ENCODE results near the gene MAP7. TPM values are rescaled to one million over a fixed set of nuclear protein-coding genes. Genes with fewer than 3 reads are reported as not detected.

MAP7 gene
- total RNA-seq, 1 donor from 2014 or later, result 1.2 TPM

DNA sequence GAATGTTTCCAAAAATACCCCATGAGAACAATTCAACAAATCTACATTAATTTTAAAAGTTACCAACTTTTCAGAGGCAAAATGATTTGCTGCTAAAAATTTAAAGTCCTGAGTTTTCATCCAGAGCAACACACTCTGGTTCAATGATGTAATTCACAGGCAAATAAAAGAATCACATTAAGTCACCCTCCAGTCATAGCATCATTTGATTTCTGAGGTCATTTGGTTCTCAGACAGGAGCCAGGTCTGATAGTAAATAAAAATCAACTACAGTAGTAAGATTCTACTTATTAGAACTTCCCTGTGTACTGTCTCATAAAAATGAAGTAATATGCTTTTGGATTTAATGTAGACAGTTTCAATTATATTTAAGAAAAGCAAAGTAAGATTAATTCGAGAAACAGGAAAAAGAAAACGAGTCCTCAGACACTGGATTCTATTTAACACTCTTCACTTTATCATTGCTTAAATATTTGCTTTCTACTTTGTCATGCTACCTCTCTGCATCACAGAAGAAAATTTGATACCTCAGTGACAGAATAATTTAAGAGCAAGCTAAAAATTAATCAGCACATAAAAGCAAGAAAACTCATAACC, 25.8 kb downstream of the MAP7 start:
- no peaks in the 10 kb centered on the region for H3K9me3 Mint-ChIP-seq

DNA sequence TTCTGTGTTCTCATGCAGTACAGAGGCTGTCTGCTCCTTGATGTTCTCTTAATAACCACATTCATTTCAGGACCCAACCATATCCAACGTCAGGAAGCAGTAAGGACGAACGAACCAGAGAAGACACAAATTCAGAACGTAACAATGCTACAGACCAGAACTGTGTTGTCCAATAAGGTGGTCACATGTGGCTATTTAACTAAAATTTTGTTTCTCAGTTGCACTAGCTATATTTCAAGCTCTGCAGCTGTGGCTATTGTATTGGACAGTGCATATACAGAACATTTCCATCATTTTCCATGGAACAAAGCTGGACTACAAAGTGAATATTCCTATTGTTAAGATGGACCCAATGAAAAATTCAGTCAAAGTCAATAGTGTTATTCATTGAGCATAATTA, 27.0 kb downstream of the MAP7 start:
- intact Hi-C loops (cut with micrococcal nuclease), result no loop called here
- H3K9me3 Mint-ChIP-seq, result no peaks in the 10 kb centered on the region
- H3K27me3 Mint-ChIP-seq (ENCODE audit: low read depth), result peaks cover 25% of the 10 kb centered on the region
- no peak for DNase-seq (ENCODE audit: low spot score)
- no peak overlapping the region for H3K4me3 Mint-ChIP-seq (ENCODE audit: low read depth)
- H3K27ac Mint-ChIP-seq, result no peak overlapping the region
- H3K4me1 Mint-ChIP-seq (ENCODE audit: low read depth), result peaks cover 14% of the 10 kb centered on the region
- H3K36me3 Mint-ChIP-seq (ENCODE audit: low read depth), result no peaks in the 10 kb centered on the region

More for the DNA sequence above, 25.8 kb downstream of the MAP7 start:
- Mint-ChIP-seq H3K4me3 (ENCODE audit: low read depth) (no peak overlapping the region), H3K27ac (no peak overlapping the region), H3K4me1 (ENCODE audit: low read depth) (peaks cover 14% of the 10 kb centered on the region), H3K27me3 (ENCODE audit: low read depth) (peaks cover 22% of the 10 kb centered on the region), H3K36me3 (ENCODE audit: low read depth) (no peaks in the 10 kb centered on the region)
- no peak for DNase-seq (ENCODE audit: low spot score)
- intact Hi-C loops (cut with micrococcal nuclease), result no loop called here

DNA sequence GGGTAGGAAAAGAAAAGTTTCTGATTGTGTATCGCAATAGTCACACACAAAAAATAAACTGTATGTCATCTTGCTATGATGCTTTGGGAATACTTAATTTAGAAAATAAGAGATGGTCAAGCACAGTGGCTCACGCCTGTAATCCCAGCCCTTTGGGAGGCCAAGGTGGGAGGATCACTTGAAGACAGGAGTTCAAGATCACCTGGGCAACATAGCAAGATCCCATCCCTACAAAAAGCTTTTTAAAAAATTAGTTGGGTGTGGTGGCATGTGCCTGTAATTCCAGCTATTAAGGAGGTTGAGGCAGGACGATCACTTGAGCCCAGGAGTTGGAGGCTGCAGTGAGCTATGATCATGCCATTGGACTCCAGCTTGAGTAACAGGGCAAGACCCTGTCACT, 27.6 kb downstream of the MAP7 start:
- Mint-ChIP-seq H3K4me3 (ENCODE audit: low read depth) (no peak overlapping the region), H3K27me3 (ENCODE audit: low read depth) (peaks cover 26% of the 10 kb centered on the region), H3K9me3 (no peaks in the 10 kb centered on the region), H3K36me3 (ENCODE audit: low read depth) (no peaks in the 10 kb centered on the region), H3K27ac (no peak overlapping the region), H3K4me1 (ENCODE audit: low read depth) (peaks cover 14% of the 10 kb centered on the region)
- intact Hi-C loops (cut with micrococcal nuclease), result no loop called here
- DNase-seq (ENCODE audit: low spot score), result no peak

DNA sequence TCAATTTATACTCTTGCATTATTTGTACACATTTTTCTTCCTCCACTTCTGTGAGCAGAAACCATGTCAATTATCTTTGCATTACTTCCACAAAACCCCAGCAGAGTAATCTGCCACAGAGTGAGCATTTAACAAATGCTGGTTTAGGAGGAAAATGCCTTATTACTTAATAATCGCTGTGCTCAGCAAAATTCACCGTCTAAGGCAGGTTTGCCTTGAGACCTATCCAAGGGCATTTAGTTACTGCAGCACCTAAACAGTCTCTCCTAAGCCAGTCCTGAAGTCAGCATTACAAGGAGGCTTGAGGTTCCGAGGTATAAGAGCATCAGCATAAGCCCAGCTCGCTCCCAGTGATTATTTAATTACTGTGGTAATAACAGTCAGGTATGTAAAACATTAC, 28.3 kb downstream of the MAP7 start:
- intact Hi-C loops (cut with micrococcal nuclease), result no loop called here
- H3K4me3 Mint-ChIP-seq (ENCODE audit: low read depth), result no peak overlapping the region
- DNase-seq (ENCODE audit: low spot score), result no peak
- no peaks in the 10 kb centered on the region for H3K36me3 Mint-ChIP-seq (ENCODE audit: low read depth)
- H3K4me1 Mint-ChIP-seq (ENCODE audit: low read depth), result peaks cover 14% of the 10 kb centered on the region
- H3K27me3 Mint-ChIP-seq (ENCODE audit: low read depth), result peaks cover 28% of the 10 kb centered on the region
- H3K27ac Mint-ChIP-seq, result no peak overlapping the region
- H3K9me3 Mint-ChIP-seq, result no peaks in the 10 kb centered on the region

DNA sequence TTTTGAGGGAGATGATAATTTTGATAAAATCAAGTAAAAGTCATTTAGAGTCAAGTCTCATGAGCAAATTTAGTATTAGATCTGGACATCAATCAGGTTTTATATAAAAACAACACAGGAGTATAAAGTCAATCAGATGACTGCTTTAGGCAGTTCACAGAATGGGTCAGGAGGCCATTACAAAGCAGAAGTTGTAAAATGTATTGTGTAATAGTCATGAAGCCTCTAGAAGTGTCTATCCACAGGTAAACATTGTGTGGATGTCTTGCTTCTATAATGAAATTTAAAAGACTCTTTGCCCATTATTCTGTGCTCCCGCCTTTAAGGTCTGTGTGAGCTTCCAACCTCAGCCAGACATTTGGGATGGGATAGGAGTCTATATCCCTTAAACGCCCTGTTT, 28.8 kb downstream of the MAP7 start:
- peaks cover 10% of the 10 kb centered on the region for H3K4me1 Mint-ChIP-seq (ENCODE audit: low read depth)

DNA sequence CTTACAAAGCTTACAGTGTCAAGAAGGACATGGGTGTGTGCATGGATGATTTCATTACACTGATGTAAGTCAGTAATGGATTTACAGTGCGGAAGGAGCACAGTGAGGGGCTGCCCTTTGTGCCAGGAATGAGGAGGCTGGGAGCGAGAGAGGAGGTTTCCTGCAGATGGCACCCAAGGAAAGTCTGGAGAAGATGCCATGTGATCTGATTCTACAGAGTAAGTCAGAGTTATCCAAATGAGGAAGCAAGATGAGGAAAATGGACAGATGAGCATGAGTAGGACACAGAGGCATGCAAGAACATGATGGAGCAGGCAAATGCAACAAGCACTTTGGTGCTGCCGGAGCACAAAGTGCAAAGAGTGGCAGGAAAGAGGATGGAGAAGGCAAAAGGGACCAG, 29.7 kb downstream of the MAP7 start:
- Mint-ChIP-seq H3K9me3 (no peaks in the 10 kb centered on the region), H3K4me3 (ENCODE audit: low read depth) (no peak overlapping the region), H3K27me3 (ENCODE audit: low read depth) (peaks cover 29% of the 10 kb centered on the region), H3K4me1 (ENCODE audit: low read depth) (peaks cover 5% of the 10 kb centered on the region), H3K36me3 (ENCODE audit: low read depth) (no peaks in the 10 kb centered on the region), H3K27ac (no peak overlapping the region)
- intact Hi-C loops (cut with micrococcal nuclease), result no loop called here
- no peak for DNase-seq (ENCODE audit: low spot score)

More for the DNA sequence above, 28.8 kb downstream of the MAP7 start:
- DNase-seq (ENCODE audit: low spot score), result no peak
- Mint-ChIP-seq H3K9me3 (no peaks in the 10 kb centered on the region), H3K36me3 (ENCODE audit: low read depth) (no peaks in the 10 kb centered on the region), H3K27ac (no peak overlapping the region), H3K27me3 (ENCODE audit: low read depth) (peaks cover 28% of the 10 kb centered on the region), H3K4me3 (ENCODE audit: low read depth) (no peak overlapping the region)
- intact Hi-C loops (cut with micrococcal nuclease), result no loop called here

DNA sequence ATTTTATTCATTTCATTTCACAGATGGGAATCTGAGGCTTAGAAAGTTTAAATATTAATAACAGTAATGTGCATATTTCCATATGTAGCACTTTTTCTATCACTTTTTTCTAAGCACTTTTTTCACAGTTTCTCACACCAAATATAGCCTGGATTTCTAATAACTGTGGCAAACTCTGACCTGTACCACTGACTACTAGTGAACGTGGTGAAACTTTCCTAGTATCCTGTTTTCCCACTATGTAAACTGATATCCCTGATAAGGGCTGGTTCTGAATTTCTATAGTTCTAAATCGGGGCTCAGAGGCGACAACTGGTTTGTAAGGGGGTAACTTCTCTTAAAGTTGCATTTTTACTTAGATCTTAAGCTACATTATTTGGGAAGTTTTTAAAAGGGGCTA, 32.6 kb downstream of the MAP7 start:
- Mint-ChIP-seq H3K36me3 (ENCODE audit: low read depth) (no peaks in the 10 kb centered on the region), H3K4me3 (ENCODE audit: low read depth) (no peak overlapping the region), H3K4me1 (ENCODE audit: low read depth) (no peaks in the 10 kb centered on the region), H3K27me3 (ENCODE audit: low read depth) (peaks cover 22% of the 10 kb centered on the region), H3K9me3 (no peaks in the 10 kb centered on the region), H3K27ac (no peak overlapping the region)
- DNase-seq (ENCODE audit: low spot score), result no peak
- intact Hi-C loops (cut with micrococcal nuclease), result no loop called here

DNA sequence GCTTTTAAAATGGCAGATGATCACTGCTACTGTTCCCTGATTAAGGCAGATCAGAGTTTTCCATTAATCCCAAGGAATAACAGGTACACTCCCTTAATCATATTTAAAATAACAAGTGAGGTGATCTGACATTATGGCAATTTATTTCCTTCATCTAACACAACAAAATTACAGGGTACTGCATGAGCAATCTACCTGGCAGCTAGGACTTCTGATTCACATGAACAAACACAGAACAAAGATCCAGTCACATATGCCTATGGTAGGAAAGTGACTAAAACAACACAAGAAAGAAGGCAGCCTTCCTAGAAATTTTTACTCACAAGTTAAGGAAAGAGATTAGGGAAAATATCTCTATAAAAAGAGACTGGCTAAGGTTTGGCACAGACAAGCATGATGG, 33.2 kb downstream of the MAP7 start:
- intact Hi-C loops (cut with micrococcal nuclease), result no loop called here
- no peak for DNase-seq (ENCODE audit: low spot score)

DNA sequence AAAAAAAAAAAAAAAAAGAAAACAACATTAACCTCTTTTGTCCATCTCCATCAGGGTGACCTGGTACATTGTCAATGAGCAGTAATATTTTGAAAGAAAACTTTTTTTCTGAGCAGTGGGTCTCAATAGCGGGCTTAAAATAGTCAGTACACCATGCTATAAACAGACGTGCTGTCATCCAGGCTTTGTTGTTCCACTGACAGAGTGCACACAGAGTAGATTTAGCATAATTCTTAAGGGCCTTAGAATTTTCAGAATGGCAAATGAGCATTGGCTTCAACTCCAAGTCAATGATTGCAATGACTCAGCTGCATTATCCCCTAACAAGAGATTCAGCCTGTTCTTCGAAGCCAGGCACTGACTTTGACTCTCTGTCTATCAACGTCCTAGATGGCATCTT, 35.6 kb downstream of the MAP7 start:
- H3K27me3 Mint-ChIP-seq (ENCODE audit: low read depth), result peaks cover 9% of the 10 kb centered on the region
- H3K36me3 Mint-ChIP-seq (ENCODE audit: low read depth), result no peaks in the 10 kb centered on the region
- peaks cover 11% of the 10 kb centered on the region for H3K4me1 Mint-ChIP-seq (ENCODE audit: low read depth)
- no peak for DNase-seq (ENCODE audit: low spot score)
- H3K27ac Mint-ChIP-seq, result no peak overlapping the region
- H3K4me3 Mint-ChIP-seq (ENCODE audit: low read depth), result no peak overlapping the region
- no peaks in the 10 kb centered on the region for H3K9me3 Mint-ChIP-seq
- intact Hi-C loops (cut with micrococcal nuclease), result no loop called here

More for the DNA sequence above, 33.2 kb downstream of the MAP7 start:
- Mint-ChIP-seq H3K27me3 (ENCODE audit: low read depth) (peaks cover 22% of the 10 kb centered on the region), H3K4me3 (ENCODE audit: low read depth) (no peak overlapping the region), H3K4me1 (ENCODE audit: low read depth) (no peaks in the 10 kb centered on the region), H3K9me3 (no peaks in the 10 kb centered on the region), H3K27ac (no peak overlapping the region), H3K36me3 (ENCODE audit: low read depth) (no peaks in the 10 kb centered on the region)

DNA sequence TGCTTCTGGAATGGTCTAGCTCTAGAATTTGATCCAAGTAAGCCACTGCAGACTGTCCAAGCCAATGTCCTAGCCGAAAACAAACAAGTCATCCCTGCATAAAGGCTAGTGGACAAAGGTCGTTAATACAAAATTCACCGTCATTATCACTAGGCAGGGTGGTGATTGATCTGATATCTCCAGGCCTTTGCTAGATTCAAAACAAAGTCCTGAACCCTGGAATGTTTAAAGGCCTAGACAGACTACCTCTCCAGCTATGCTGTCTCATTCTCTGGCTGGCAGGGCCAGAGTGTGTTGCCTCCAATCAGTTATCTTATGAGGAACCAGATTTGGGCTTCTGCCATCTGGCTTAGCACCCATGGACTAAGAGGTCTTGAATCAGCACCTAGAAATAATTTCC, 38.3 kb downstream of the MAP7 start:
- no peaks in the 10 kb centered on the region for H3K9me3 Mint-ChIP-seq
- peaks cover 17% of the 10 kb centered on the region for H3K4me1 Mint-ChIP-seq (ENCODE audit: low read depth)
- no peak overlapping the region for H3K4me3 Mint-ChIP-seq (ENCODE audit: low read depth)
- H3K27ac Mint-ChIP-seq, result no peak overlapping the region
- intact Hi-C loops (cut with micrococcal nuclease), result loop anchor here (2.0 kb wide), 1 partner anchor 15 kb away; no protein-coding TSS in a partner anchor
- peaks cover 2% of the 10 kb centered on the region for H3K27me3 Mint-ChIP-seq (ENCODE audit: low read depth)
- H3K36me3 Mint-ChIP-seq (ENCODE audit: low read depth), result no peaks in the 10 kb centered on the region
- no peak for DNase-seq (ENCODE audit: low spot score)

DNA sequence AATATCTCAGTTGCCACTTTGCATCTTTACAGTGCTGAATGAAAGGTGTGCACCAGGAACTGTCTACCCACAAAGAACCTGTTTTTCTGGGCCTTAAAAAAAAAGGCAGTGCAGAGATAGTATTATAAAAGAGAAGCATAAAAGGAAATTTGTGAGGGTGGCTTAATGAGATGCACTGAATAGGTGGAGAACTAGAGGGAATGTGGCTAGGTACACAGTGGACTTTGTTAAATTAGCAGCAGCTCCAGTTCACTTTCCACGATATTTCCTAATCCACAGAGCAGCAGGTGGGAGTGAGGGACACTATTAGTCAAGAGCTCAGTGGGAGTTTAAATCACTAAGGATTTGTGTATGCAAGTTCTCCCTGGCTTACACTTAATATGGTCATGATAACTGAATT, 38.8 kb downstream of the MAP7 start:
- peaks cover 17% of the 10 kb centered on the region for H3K4me1 Mint-ChIP-seq (ENCODE audit: low read depth)
- intact Hi-C loops (cut with micrococcal nuclease), result loop anchor here (2.0 kb wide), 1 partner anchor 15 kb away; no protein-coding TSS in a partner anchor
- H3K4me3 Mint-ChIP-seq (ENCODE audit: low read depth), result no peak overlapping the region
- DNase-seq (ENCODE audit: low spot score), result no peak
- no peaks in the 10 kb centered on the region for H3K9me3 Mint-ChIP-seq
- peaks cover 2% of the 10 kb centered on the region for H3K27me3 Mint-ChIP-seq (ENCODE audit: low read depth)
- H3K27ac Mint-ChIP-seq, result no peak overlapping the region
- no peaks in the 10 kb centered on the region for H3K36me3 Mint-ChIP-seq (ENCODE audit: low read depth)

DNA sequence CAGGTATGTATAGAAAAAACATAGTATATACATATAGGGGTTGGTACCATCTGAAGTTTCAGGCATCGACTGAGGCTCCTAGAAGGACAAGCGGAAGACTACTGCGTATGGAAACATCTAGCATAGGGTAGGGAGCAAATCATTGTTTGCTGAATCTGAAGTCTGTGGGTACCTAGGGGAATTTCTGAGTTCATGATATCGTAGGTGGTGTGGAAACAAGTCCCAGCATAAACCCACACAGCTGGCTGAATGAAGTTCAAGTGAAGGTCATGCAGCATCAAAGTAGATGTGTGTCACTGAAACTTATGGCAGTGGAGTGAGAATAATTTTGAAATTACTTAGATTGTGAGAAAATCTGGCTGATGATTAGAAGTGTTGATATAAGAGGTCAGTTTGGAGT, 39.4 kb downstream of the MAP7 start:
- DNase-seq (ENCODE audit: low spot score), result no peak
- no peak overlapping the region for H3K4me3 Mint-ChIP-seq (ENCODE audit: low read depth)
- intact Hi-C loops (cut with micrococcal nuclease), result loop anchor here (2.0 kb wide), 1 partner anchor 16 kb away; no protein-coding TSS in a partner anchor

DNA sequence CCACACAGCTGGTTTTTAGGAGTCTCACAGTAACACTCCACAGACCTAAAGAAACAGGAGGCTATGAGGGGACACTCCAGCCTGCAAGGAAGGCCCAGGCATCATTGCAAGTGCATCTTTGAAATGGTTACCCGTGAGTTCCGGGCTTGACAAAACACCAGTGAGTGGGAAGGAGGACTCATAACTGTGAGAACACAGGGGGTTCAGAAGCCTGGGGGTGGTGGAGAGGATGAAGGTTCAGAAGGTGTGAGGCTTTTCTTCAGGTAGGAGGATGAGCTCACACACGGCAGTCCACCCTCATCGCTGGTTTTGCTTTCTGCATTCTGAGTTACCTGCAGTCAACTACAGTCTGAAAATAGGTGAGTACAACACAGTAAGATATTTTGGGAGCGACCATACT, 39.9 kb downstream of the MAP7 start:
- Mint-ChIP-seq H3K36me3 (ENCODE audit: low read depth) (no peaks in the 10 kb centered on the region), H3K4me1 (ENCODE audit: low read depth) (peaks cover 17% of the 10 kb centered on the region), H3K27ac (peak overlapping the region; percentile 52), H3K27me3 (ENCODE audit: low read depth) (no peaks in the 10 kb centered on the region), H3K4me3 (ENCODE audit: low read depth) (no peak overlapping the region), H3K9me3 (no peaks in the 10 kb centered on the region)
- no peak for DNase-seq (ENCODE audit: low spot score)
- intact Hi-C loops (cut with micrococcal nuclease), result loop anchor here (2.0 kb wide), 1 partner anchor 17 kb away; no protein-coding TSS in a partner anchor

More for the DNA sequence above, 39.4 kb downstream of the MAP7 start:
- no peaks in the 10 kb centered on the region for H3K27me3 Mint-ChIP-seq (ENCODE audit: low read depth)
- no peaks in the 10 kb centered on the region for H3K36me3 Mint-ChIP-seq (ENCODE audit: low read depth)
- no peaks in the 10 kb centered on the region for H3K9me3 Mint-ChIP-seq
- H3K27ac Mint-ChIP-seq, result peak overlapping the region; percentile 0
- H3K4me1 Mint-ChIP-seq (ENCODE audit: low read depth), result peaks cover 17% of the 10 kb centered on the region

All from activated T-helper 2 cell treated with anti-CD3 and anti-CD28 coated beads, Interferon-gamma antibody, Interleukin-2, Interleukin-4, amounts not matched to agents 10 μg/mL and 5 μg/mL and 100 μg/mL, durations not matched to agents 14 hours and 24 hours and 36 hours (primary cell).